Measurements from ENCODE around the gene TMEM106A.
"Not testable (repeated sequence)": the region's sequence is repeated elsewhere in the genome, so short reads cannot be mapped to it uniquely, and the experiment has no call there.

Gene TMEM106A

DNA sequence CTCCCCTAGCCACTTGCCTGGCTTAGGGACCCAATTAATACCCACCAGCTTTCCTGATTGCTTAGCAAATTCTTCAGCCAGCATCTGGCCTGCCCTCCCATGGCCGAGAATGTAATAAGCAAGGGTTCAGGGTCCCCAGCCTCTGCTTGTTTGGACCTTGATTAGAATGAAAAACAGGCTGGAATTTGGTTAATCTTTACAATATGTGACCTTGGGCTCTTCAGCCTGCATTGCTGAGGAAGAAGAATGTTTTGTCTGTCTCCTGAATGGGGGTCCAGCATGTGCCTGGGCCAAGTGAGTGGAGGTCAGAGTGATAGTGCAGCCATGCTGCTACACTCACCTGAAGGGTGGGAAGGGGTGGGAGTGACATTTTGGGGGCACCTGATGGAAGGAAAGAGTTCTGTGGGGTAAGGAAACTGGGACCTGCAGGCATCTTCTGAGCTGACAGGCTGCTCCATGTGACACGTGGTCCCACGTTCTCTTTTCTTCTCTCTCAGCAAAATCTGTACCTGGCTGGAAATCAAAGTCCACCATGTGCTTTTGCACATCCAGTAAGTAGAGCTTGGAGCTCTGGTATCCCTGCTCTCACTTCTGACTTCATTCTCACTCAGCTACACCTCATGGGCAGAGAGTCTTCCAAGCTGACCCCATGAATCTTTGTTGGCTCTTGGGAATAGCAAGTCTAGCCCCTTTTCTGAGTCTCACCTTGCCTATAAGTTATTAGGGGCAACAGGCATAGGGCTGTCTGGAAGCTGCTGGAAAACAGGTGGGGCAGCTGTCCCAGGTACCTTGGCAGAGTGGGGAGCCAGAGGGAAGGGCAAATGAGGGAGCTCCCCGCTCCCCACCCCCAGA lies 5.3 kb downstream of the TMEM106A start:
- no peak for DNase-seq

DNA sequence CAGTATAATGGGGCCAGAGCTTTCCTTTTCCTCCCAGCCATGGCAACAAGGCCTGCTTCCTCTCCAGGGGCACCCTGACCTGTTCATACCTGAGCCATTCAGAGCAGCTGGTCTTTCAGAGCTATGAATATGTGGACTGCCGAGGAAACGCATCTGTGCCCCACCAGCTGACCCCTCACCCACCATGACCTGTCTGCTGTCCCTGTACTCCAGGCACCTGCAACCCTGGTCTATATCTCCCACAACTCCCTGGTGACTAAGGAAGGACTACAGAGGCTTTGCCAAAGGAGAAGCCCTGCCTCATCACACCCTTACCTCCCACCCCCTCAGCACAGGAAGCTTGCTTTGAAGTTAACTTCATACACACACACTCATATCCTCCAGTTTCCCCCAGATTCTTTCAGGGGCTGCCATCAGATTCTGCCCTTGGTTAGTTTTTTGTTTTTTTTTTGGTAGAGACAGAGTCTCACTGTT lies 6.0 kb downstream of the TMEM106A start:
- DNase-seq: no peak

GRCh38 chr17:43219001-43219400 lies 7.3 kb downstream of the TMEM106A start:
- DNase-seq: no peak

GRCh38 chr17:43219746-43220380 lies 8.2 kb downstream of the TMEM106A start:
- DNase-seq: no peak

DNA sequence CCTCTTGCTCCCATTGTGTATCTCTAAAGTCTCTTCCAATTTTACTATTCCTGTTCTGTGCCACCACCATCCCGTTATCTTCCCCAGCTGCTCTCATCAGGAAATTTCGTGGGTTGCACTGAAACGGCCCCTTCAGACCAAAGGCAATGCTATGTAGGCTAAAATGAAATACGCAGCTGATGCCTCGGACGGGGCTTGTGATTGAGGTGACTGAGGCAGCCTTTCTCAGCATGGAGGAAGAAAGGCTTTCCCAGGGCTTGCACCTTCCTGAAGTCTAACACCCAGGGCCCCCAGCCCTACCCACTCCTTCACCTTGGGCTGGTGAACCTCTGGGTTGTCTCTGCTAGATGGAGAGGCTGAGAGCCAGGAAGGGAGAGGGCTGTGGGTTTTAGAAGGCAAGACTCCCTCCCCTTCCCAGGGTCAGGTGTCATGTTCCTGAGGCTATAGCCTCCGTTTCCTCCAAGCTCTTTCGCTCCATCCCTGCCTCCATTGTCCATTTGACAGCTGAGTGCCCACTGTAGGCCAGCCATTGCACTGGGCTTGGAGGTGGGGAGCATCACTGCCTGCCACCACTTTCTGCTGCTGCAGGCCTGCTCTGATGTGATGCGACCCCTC lies 8.9 kb downstream of the TMEM106A start:
- DNase-seq: no peak

- DNase-seq: no peak
Observed at GRCh38 chr17:43224146-43224705, 12.6 kb downstream of the TMEM106A start.

GRCh38 chr17:43226393-43226792 lies 14.7 kb downstream of the TMEM106A start:
- DNase-seq: no peak

- not testable (repeated sequence) for DNase-seq
Observed at GRCh38 chr17:43228020-43228782, 16.5 kb downstream of the TMEM106A start, which contains the start of gene CCDC200. Gene CCDC200 (minus strand): TSS chr17:43228623. CDS start chr17:43228554, 69 bp downstream.

DNA sequence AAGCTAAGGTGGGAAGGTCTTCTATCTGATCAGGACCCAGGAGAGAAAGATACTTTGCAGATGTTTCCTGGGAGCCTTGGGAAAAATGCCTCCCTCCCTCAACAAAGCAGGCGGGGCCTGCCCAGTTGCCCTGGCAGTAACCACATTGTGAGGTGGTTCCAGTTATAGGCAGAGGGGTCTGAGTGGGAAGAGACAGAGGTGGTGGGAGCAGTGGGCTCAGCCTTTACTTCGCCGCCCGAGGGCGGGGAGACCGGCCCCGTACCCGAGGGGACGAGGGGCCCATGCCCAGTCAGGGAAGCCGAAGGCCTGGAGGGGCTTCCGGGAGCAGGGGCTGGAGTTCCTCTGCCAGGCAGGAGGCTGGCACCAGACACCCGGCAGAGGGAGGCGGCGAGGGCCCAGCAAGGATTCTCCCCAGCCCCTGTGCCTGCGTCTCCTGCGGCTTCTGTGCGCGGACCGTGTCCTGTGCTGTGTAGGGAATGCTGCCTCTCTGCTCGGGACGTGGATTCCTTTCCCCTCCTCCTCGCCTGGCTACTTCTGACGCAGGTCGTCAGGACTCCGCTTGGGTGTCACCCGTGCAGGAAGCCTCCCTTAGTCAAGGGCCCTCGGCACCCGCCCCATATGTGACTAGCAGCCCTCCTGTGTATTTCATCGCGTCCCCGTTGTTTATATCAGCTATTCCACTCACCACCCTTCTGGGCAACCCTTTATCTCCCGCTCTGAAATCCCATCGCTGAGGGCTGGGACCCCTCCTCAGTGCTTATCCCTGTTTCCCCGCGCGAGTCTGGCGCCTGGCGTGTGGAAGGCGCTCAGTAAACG lies 19.7 kb downstream of the TMEM106A start:
- DNase-seq: not testable (repeated sequence)

GRCh38 chr17:43232021-43232699 lies 20.5 kb downstream of the TMEM106A start:
- DNase-seq: not testable (repeated sequence)

DNA sequence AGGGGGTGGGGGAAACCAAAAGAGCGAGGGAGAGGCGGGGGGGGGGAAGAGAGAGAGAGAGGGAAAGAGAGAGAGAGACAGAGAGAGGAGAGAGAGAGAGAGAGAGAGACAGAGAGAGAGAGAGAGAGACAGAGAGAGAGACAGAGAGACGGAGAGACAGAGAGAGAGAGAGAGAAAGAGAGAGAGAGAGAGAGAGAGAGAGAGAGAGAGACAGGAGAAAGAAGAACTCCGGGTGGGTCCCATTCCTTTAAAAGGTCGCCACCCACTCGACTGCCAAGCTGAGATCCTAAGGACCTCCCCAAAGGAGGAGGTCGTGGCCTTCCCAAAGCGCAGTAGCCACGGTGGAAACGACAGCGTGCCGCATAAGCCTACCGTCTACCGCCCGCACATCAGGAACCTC lies 21.6 kb downstream of the TMEM106A start:
- DNase-seq: not testable (repeated sequence)

DNA sequence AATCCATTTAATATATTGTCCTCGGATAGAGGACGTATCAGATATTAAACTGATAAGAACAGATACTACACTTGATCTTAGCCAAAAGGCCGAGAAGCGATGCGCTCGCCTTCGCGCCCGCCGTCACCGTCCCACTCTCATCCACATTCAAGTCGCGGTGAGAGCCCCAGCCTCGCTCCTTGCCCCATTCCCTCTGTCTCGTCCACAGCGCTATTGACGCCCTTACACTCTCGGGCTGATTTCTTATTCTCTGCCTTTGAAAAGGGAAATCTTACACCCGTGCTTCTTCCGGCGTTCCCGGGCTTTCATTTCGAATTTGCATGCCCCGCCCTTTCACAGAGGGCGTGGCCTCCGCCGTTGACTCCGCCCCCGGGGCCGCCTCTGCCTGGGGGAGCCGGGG lies 22.2 kb downstream of the TMEM106A start, which contains the start of gene RNU2-1:
RNU2-1 (minus strand) TSS at position 101 of the 400 bp plus-strand sequence.
- DNase-seq: not testable (repeated sequence)

- DNase-seq: not testable (repeated sequence)
Observed at GRCh38 chr17:43239597-43239996, 27.9 kb downstream of the TMEM106A start.

GRCh38 chr17:43240596-43241352 lies 29.1 kb downstream of the TMEM106A start:
- not testable (repeated sequence) for DNase-seq

- DNase-seq: not testable (repeated sequence)
Observed at GRCh38 chr17:43246456-43246855, 34.8 kb downstream of the TMEM106A start.

Measured in NCI-H774 (cell line).